MCF 10A (cell line): ENCODE data around the gene CFAP299. TPM values are rescaled to one million over a fixed set of nuclear protein-coding genes. Genes with fewer than 3 reads are reported as not detected.

Experiments used
- BruUV-seq: library from RNA; stranded (reverse); fragments of 400-500 nt; replicated peaks from 2 replicates; lab custom pipeline; 2021; lab: Mats Ljungman, UMichigan
- CTCF ChIA-PET: fragments of 300-600 bp; sonication (Branson Sonifier 250); formaldehyde crosslinking; extraction: SDS; loops from one replicate; lab custom pipeline; 2021; ENCODE audit warnings: antibody characterized with exemption, inconsistent platforms; lab: Yijun Ruan, JAX
- POLR2A ChIA-PET: fragments of 300-600, 350-650 bp; sonication (Branson Sonifier 250); formaldehyde crosslinking; extraction: SDS; loops from one replicate; lab custom pipeline; 2020; ENCODE audit warnings: antibody characterized with exemption, inconsistent platforms; lab: Yijun Ruan, JAX
- DNase-seq: peaks from one replicate; pipeline ENCODE4 v3.0.0-alpha.2; 2018; ENCODE audit not compliant: unreplicated experiment
- H3K27ac Mint-ChIP-seq: one replicate; pipeline ENCODE4 v1.8.0; 2022; ENCODE audit warnings: mild to moderate bottlenecking, low read depth, mixed read lengths; ENCODE audit not compliant: unreplicated experiment
- H3K27me3 Mint-ChIP-seq: one replicate; pipeline ENCODE4 v1.8.0; 2022; ENCODE audit warnings: mixed read lengths; ENCODE audit not compliant: insufficient read depth, unreplicated experiment
- H3K36me3 Mint-ChIP-seq: one replicate; pipeline ENCODE4 v1.8.0; 2022; ENCODE audit warnings: mild to moderate bottlenecking, moderate library complexity, mixed read lengths; ENCODE audit not compliant: insufficient read depth, unreplicated experiment
- H3K4me1 Mint-ChIP-seq: one replicate; pipeline ENCODE4 v1.8.0; 2022; ENCODE audit warnings: mixed read lengths; ENCODE audit not compliant: insufficient read depth, unreplicated experiment
- H3K4me3 Mint-ChIP-seq: one replicate; pipeline ENCODE4 v1.8.0; 2022; ENCODE audit warnings: mild to moderate bottlenecking, moderate library complexity, mixed read lengths; ENCODE audit not compliant: unreplicated experiment
- H3K9me3 Mint-ChIP-seq: one replicate; pipeline ENCODE4 v1.8.0; 2022; ENCODE audit warnings: mixed read lengths; ENCODE audit not compliant: unreplicated experiment
- CTCF ChIP-seq: fragments of 200-600 bp; IDR thresholded peaks from one replicate; pipeline ENCODE4 v1.8.0; 2022; ENCODE audit warnings: antibody characterized with exemption, mild to moderate bottlenecking; ENCODE audit not compliant: unreplicated experiment
- intact Hi-C: fragments of 100-400 bp; cut with micrococcal nuclease; formaldehyde crosslinking; loops from 2 replicates; pipeline ENCODE4 v1.14.1; 2022
- total RNA-seq: library from RNA; stranded (reverse); gene quantifications from 2 replicates; pipeline ENCODE4 v1.2.3, GENCODE V29; 2022

Gene CFAP299
- total RNA-seq, 1 experiment from 2014 or later = 0.33 TPM

DNA sequence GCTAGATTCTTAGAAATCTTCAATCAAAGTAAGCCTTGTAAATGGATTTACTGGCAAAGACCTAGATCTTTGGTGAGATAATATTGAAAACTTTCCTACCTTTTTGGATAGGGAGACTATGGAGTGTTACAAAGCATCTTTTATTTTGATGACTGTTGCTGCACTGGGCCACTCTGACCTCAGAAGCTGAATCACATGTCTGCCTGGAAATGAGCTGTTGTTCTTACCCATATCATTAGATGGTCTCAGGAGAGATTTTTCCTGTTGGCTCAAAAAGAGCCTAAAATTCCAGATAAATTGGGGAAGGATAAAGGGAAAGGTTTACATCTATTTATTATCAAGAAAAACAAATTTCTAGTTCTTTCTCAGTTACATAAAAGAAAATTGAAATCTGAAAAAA lies 567.5 kb downstream of the CFAP299 start:
- POLR2A ChIA-PET = no interaction called here
- Mint-ChIP-seq H3K27ac (no peak overlapping the region), H3K9me3 (peaks cover 8% of the 10 kb centered on the region), H3K4me1 (no peaks in the 10 kb centered on the region), H3K4me3 (no peak overlapping the region), H3K27me3 (no peaks in the 10 kb centered on the region), H3K36me3 (no peaks in the 10 kb centered on the region)
- intact Hi-C loops = no loop called here
- CTCF ChIA-PET = interaction anchor here (0.6 kb wide), 1 partner anchor 237 kb away, joined by 3 read pairs; no protein-coding TSS in a partner anchor
- DNase-seq = no peak
- no peak for TF ChIP-seq CTCF
- no TSS peak for BruUV-seq

- H3K36me3 Mint-ChIP-seq = no peaks in the 10 kb centered on the region
- CTCF ChIA-PET = no interaction called here
- no peaks in the 10 kb centered on the region for H3K27me3 Mint-ChIP-seq
- peaks cover 8% of the 10 kb centered on the region for H3K9me3 Mint-ChIP-seq
- no peaks in the 10 kb centered on the region for H3K4me1 Mint-ChIP-seq
- no peak for TF ChIP-seq CTCF
- H3K27ac Mint-ChIP-seq = no peak overlapping the region
- intact Hi-C loops = no loop called here
- no TSS peak for BruUV-seq
- DNase-seq = no peak
- POLR2A ChIA-PET = no interaction called here
- H3K4me3 Mint-ChIP-seq = no peak overlapping the region
These were observed 574.4 kb downstream of the CFAP299 start for GRCh38 chr4:80909938-80910337.

DNA sequence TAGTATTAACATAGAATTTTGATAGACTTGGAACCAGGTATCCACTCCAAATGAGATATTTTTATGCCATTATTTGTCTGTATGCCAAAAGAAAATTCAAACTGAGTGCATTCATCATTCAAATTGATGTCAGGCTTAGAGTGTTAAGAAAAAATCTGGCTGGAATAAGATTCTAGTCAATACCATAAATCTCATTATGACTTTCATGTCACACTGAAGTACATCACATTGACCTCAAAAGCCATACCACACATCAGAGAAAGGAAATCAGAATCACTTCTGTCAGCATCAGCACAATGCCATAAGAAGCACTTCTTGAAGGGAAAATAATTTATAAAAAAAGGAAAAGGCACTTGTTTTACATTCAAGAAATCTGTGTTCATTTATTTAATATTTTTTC lies 575.9 kb downstream of the CFAP299 start:
- BruUV-seq = no TSS peak
- POLR2A ChIA-PET = no interaction called here
- H3K27me3 Mint-ChIP-seq = no peaks in the 10 kb centered on the region
- no peak for DNase-seq
- no peak overlapping the region for H3K27ac Mint-ChIP-seq
- intact Hi-C loops = no loop called here
- H3K36me3 Mint-ChIP-seq = no peaks in the 10 kb centered on the region
- H3K9me3 Mint-ChIP-seq = peaks cover 8% of the 10 kb centered on the region
- no peaks in the 10 kb centered on the region for H3K4me1 Mint-ChIP-seq
- CTCF ChIA-PET = interaction anchor here (0.7 kb wide), 1 partner anchor 153 kb away, joined by 4 read pairs; no protein-coding TSS in a partner anchor
- TF ChIP-seq CTCF = no peak
- H3K4me3 Mint-ChIP-seq = no peak overlapping the region

- intact Hi-C loops = no loop called here
- Mint-ChIP-seq H3K4me1 (peaks cover 6% of the 10 kb centered on the region), H3K36me3 (no peaks in the 10 kb centered on the region), H3K27me3 (no peaks in the 10 kb centered on the region), H3K27ac (no peak overlapping the region), H3K4me3 (no peak overlapping the region), H3K9me3 (peaks cover under 1% of the 10 kb centered on the region)
- BruUV-seq = no TSS peak
- no peak for TF ChIP-seq CTCF
- DNase-seq = no peak
- ChIA-PET CTCF (no interaction called here), POLR2A (interaction anchor here (0.6 kb wide), 2 partner anchors 13 to 19 kb away, joined by 3 read pairs; no protein-coding TSS in a partner anchor)
These were observed 576.8 kb downstream of the CFAP299 start for GRCh38 chr4:80912350-80912749.
